ENCODE data around the gene TMEM134.

DNA sequence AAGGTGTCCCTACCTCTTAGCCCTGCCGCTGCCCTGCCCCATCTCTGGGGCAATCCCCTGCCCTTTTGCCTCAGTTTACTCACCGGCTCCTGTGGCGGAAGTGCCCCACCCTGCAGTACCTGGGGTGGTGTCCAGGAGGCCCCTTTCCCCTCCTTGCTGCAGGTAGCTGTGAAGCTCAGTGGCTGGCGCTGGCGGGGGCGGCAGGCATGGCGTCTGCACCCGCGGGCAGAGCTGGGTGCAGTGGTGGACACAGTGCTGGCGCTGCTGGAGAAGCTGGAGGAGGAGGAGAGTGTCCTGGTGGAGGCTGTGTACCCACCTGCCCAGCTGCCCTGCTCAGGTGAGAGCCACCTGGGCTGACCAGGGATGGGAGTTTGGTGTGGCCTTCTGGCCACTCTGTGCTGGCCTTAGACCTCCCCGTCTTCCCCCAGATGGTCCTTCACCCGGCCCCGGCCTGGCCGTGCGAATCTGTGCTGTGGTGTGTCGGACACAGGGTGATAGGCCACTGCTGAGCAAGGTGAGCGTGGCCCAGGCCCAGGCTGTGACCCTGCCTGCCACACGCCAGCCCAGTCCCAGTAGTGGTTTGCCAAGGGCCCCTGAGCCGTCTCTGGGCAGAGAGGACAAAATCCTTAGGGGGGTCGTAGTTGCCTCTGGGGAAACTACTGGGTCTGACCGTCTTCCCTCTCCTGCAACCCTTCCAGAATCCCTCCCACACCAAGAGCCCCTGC, 49.6 kb downstream of the TMEM134 start:
- TF ChIP-seq PBX3 (IDR thresholded peaks at IDR 0.05; ENCODE audit: insufficient replicate concordance, low read depth, low read length) (no peak), SREBF2 (IDR thresholded peaks at IDR 0.05; ENCODE audit: low read length) (no peak), EZH2 (IDR thresholded peaks at IDR 0.05; ENCODE audit: borderline replicate concordance, control insufficient read depth, low read depth, low read length) (no peak), REST (IDR thresholded peaks at IDR 0.05; ENCODE audit: low read depth, low read length) (no peak), CEBPB (IDR thresholded peaks at IDR 0.05; ENCODE audit: borderline replicate concordance in 1 of 2, low read depth in 2 of 2, low read length in 2 of 2) (no peak)

Data from GM12878 (cell line).